ENCODE measurements around the gene EIF3I.

GRCh38 chr1:32241001-32241763, 19.0 kb downstream of the EIF3I start:
- TF ChIP-seq CTCF (IDR thresholded peaks at IDR 0.05) = no peak
- no peak for TF ChIP-seq POLR2A (IDR thresholded peaks at IDR 0.05)

All from tibial nerve (tissue), 3 donors.